Fibroblast of villous mesenchyme (primary cell): ENCODE results near the gene NOL9. TPM values are rescaled to one million over a fixed set of nuclear protein-coding genes. Genes with fewer than 3 reads are reported as not detected.
"Not testable (repeated sequence)": the region's sequence is repeated elsewhere in the genome, so short reads cannot be mapped to it uniquely, and the experiment has no call there.

Experiments
- DNase-seq: peaks from one replicate; pipeline ENCODE4 v3.0.0-alpha.2; 2010; ENCODE audit warnings: low read depth
- H3K4me3 ChIP-seq: 2 replicates; pipeline ENCODE4 v1.5.1; 2011; ENCODE audit warnings: low read depth, mild to moderate bottlenecking, low read length
- total RNA-seq: library from RNA; depleted of rRNA; stranded (reverse); fragments of >200 nt; gene quantifications from 2 replicates; pipeline ENCODE4 v1.2.3, GENCODE V29; 2012
- TF ChIP-seq, protein P1 (sequence below): IDR thresholded peaks from 2 replicates; pipeline ENCODE4 v1.5.1; 2012; ENCODE audit warnings: low read depth, mild to moderate bottlenecking, low read length; ENCODE audit not compliant: insufficient read depth

Gene NOL9
- total RNA-seq, 1 donor: 39.3 TPM

DNA sequence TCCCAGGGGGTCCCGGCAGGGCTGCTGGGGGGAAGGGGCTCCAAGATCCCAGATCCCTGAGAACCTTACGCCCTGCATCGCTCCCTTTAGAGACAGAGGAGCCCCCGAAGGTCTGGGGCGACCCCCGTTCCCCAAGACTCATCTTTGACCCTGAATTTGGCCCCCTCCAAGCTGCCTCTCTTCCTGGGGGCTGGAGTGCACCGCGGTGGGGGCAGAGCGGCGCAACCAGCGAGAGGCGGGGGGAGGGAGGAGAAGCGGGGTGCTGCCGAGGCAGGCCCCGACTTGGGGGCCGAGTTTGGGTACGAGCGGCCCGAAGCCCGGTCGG, 57.5 kb downstream of the NOL9 start:
- H3K4me3 ChIP-seq: peak overlapping the region; percentile 55
- DNase-seq: no peak
- TF ChIP-seq, protein P1, sequence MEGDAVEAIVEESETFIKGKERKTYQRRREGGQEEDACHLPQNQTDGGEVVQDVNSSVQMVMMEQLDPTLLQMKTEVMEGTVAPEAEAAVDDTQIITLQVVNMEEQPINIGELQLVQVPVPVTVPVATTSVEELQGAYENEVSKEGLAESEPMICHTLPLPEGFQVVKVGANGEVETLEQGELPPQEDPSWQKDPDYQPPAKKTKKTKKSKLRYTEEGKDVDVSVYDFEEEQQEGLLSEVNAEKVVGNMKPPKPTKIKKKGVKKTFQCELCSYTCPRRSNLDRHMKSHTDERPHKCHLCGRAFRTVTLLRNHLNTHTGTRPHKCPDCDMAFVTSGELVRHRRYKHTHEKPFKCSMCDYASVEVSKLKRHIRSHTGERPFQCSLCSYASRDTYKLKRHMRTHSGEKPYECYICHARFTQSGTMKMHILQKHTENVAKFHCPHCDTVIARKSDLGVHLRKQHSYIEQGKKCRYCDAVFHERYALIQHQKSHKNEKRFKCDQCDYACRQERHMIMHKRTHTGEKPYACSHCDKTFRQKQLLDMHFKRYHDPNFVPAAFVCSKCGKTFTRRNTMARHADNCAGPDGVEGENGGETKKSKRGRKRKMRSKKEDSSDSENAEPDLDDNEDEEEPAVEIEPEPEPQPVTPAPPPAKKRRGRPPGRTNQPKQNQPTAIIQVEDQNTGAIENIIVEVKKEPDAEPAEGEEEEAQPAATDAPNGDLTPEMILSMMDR: no peak

DNA sequence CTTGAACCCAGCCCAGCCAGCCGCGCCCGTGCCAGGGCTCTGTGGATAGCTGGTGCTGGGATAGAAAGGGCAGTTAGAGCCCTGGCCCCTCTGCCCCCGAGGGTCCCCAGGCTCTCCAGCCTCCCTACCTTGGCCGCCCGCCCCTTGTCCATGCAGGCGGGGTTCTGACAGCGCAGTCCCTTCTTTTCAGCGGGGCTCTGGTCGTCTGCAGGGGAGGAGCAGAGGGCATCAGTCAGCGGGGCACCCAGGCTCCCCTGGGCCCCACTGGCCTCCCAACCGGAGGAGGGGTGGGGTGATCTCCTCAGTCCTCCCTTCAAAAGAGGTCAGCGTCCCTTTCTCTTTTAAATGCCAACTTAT, 58.0 kb downstream of the NOL9 start:
- H3K4me3 ChIP-seq: peak overlapping the region; percentile 55
- no peak for DNase-seq
- TF ChIP-seq, protein P1: no peak

DNA sequence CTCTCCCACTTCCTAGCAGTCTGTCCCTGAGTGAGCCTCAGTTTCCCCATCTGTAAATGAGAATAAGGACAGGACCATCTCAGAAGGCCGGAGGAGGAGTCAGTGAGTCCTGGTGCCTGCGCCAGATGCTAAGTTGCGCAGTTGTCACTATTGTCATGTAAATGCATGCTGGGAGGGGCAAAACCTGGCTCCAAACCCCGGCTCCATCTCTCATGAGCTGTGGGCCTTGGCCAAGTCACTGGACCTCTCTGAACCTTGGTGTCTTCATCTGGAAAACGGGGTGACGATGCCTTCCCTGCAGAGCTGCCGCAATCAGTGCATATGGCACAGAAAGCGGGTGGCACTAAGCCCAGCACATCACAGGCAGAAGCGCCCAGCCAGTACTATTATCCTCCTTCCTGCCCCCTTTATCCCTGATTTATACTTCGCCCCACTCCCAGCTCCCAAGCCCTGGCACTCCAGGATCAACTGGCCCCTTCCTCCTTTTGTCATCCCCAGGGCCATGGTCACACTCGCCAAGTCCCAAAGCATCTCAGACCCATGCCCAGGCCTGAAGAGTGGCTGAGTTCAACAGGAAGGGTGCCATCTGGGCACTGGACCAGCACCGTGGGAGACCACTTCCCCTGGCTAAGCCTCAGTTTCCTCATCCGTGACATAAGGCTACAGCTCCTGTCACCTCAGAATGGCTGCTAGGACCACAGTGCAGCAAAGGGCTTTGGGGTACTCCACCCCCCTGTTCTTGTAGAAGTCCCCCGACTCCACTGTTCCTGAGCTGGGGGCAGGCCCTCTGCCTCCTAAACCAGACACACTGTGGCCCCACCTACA, 58.6 kb downstream of the NOL9 start:
- no peak for DNase-seq
- peak overlapping the region; percentile 55 for H3K4me3 ChIP-seq
- TF ChIP-seq, protein P1: no peak

DNA sequence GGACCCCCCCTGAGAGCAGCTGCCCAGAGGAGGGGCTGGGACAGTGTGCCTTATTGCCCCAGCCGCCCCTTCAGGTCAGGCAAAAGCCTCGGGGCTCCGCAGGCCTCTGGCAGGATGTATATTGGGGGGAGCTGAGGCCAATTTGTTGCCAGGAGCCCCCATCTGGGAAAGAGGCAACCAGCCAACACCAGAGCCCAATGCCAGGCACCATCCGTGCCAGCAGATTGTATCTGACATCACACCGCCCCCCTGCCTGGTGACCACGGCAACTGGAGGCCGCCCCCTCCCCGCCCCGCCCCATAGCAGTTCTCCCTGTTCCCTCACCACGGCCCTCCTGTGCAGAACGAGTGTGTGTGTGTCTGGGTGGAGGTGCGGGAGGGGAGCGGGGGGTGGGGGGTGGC, 59.3 kb downstream of the NOL9 start:
- TF ChIP-seq, protein P1: no peak
- H3K4me3 ChIP-seq: no peak overlapping the region
- no peak for DNase-seq

DNA sequence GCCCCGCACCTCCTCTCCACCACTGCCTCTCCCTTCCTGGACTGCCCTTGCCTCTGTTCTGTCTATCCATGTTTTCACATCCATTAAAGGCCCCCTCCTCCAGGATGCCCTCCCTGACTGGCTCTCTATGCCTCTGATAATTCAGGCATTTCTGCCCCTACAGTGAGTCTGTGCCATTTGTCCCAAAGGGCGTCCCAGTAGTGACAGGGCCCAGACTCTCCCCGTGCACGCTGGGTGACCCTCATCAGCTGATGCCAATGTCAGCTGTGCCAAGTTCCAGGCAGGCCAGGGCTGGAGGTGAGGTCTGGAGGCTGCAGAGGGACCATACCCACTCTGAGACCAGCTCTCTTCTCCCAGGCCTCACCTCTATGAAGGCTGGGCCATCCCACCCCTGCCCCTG, 59.7 kb downstream of the NOL9 start:
- no peak overlapping the region for H3K4me3 ChIP-seq
- TF ChIP-seq, protein P1: no peak
- no peak for DNase-seq

DNA sequence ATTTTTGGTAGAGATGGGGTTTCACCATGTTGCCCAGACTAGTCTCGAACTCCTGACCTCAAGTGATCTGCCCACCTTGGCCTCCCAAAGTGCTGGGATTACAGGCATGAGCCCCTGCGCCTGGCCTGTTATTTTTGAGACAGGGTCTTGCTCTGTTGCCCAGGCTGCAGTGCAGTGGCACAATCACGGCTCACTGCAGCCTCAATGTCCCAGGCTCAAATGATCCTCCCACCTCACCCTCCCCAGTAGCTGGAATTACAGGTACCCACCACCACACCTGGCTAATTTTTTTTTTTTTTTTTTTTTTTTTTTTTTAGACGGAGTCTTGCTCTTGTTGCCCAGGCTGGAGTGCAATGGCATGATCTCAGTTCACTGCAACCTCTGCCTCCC, 60.5 kb downstream of the NOL9 start:
- DNase-seq, H3K4me3 ChIP-seq: not testable (repeated sequence)

DNA sequence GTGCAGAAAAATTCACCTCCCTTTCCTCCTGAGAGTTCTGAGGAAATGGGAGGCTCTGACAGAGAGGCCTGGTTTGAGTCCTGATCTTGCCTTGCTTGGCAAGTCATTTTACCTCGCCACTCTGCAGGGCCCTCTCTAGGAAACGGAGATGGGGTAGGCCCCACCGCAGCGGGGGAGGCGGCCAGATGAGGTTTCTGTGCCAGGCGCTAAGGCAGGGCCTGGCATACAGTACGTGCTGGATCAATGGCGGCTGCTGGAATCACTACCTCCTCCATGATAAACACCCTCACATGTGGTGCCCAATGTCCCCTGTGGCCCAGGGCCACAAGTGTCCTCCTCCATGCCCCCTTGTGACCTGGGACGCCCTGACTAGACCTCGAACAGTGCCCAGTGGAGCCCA, 62.3 kb downstream of the NOL9 start:
- TF ChIP-seq, protein P1: no peak
- H3K4me3 ChIP-seq: no peak overlapping the region

More for the DNA sequence above, 62.3 kb downstream of the NOL9 start:
- DNase-seq: no peak
